Tibial nerve (tissue), 4 donors: ENCODE measurements around the gene TAF1A. TPM values are rescaled to one million over a fixed set of nuclear protein-coding genes. Genes with fewer than 3 reads are reported as not detected.

Source experiments
- DNase-seq, 2 donors: peaks; one replicate each; pipeline ENCODE4 v3.0.0-alpha.2; 2019; ENCODE audit warnings: low spot score in 2 of 2
- H3K27ac ChIP-seq, 4 donors: fragments of 200-600 bp; sonication (generic) in 3 of 4; one replicate each; pipeline ENCODE4 v1.5.1; 2017 to 2019; ENCODE audit warnings: mild to moderate bottlenecking in 1 of 4
- H3K27me3 ChIP-seq, 2 donors: fragments of 200-600 bp; sonication (generic) in 1 of 2; one replicate each; pipeline versions ENCODE4 v1.5.1 to v1.6.0; 2017 to 2019
- H3K36me3 ChIP-seq, 3 donors: fragments of 200-600 bp; sonication (generic); one replicate each; pipeline ENCODE4 v1.5.1; 2018 to 2019
- H3K4me1 ChIP-seq, 4 donors: fragments of 200-600 bp; sonication (generic) in 3 of 4; one replicate each; pipeline ENCODE4 v1.5.1; 2017 to 2019
- H3K4me3 ChIP-seq, 4 donors: fragments of 200-600 bp; sonication (generic) in 3 of 4; one replicate each; pipeline ENCODE4 v1.5.1; 2017 to 2019; ENCODE audit warnings: mild to moderate bottlenecking in 1 of 4, moderate library complexity in 1 of 4
- H3K9me3 ChIP-seq, 4 donors: fragments of 200-600 bp; sonication (generic) in 3 of 4; one replicate each; pipeline ENCODE4 v1.5.1; 2017 to 2019
- CTCF ChIP-seq, 5 experiments: fragments of 200-600 bp in 3 of 5; fragments of 450-650 bp in 2 of 5; sonication (generic) in 3 of 5; IDR thresholded peaks; one replicate each; pipeline ENCODE4 v1.5.1; 2016 to 2019; ENCODE audit warnings: antibody characterized with exemption in 5 of 5, mild to moderate bottlenecking in 3 of 5, moderate library complexity in 2 of 5
- EP300 ChIP-seq, 2 donors: sonication (generic); formaldehyde crosslinking; IDR thresholded peaks; one replicate each; pipeline ENCODE4 v1.6.1; 2017; ENCODE audit warnings: antibody characterized with exemption in 2 of 2, mild to moderate bottlenecking in 1 of 2
- POLR2A ChIP-seq, 2 donors: fragments of 450-650 bp; IDR thresholded peaks; one replicate each; pipeline ENCODE4 v1.6.1; 2017; ENCODE audit warnings: antibody characterized with exemption in 2 of 2, mild to moderate bottlenecking in 2 of 2, moderate library complexity in 2 of 2
- WGBS, 2 donors: methylation state at CpG; one replicate each; pipeline ENCODE4 v1.1.5; 2018; 5-methylcytosine and 5-hydroxymethylcytosine counted together
- total RNA-seq, 4 donors: library from RNA; depleted of rRNA; stranded (reverse); fragments of >200 nt; gene quantifications; one replicate each; pipeline ENCODE4 v1.1.0, GENCODE V29; 2016

Gene TAF1A
- total RNA-seq, 4 donors from 2014 or later = 3.9 to 14.4 (median 8.0) TPM

- 46 to 49% methylated on average over 7 of the region's 7 CpGs for WGBS, 2 donors
Measured at GRCh38 chr1:222546091-222546490, 43.6 kb downstream of the TAF1A start.

DNA sequence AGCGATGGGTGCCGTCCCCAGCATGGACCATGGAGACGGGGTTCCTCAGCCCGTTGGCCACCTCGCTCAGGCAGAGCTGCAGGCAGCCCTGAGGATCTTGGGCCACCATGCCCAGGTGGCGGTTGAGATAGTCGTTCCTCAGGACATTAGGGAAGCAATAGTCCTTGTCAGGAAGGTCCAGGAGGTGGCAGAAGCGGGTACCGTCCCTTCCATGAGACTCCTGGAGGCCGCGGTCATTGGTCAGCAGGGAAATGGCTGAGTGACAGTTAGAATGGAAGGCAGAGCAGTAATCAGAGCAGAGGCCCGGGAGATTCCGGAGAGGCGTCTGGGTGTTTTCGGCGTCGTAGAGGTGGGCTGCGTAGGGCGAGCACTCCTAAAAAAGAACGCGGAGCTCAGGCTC is 45.9 kb downstream of the TAF1A start:
- TF ChIP-seq EP300 (IDR thresholded peaks at IDR 0.05) (no peak), CTCF (IDR thresholded peaks at IDR 0.05) (no peak), POLR2A (IDR thresholded peaks at IDR 0.05) (no peak)
- H3K4me1 ChIP-seq = no peaks in the 10 kb centered on the region
- no peaks in the 10 kb centered on the region for H3K9me3 ChIP-seq
- H3K36me3 ChIP-seq = no peaks in the 10 kb centered on the region
- peaks cover 0 to 17% of the 10 kb centered on the region in 2 donors for H3K27me3 ChIP-seq
- H3K27ac ChIP-seq = no peak overlapping the region
- no peak for DNase-seq
- H3K4me3 ChIP-seq = no peak overlapping the region
- 89 to 91% methylated on average over 21 of the region's 21 CpGs for WGBS, 2 donors

More at GRCh38 chr1:222546091-222546490, 43.6 kb downstream of the TAF1A start:
- no peak for DNase-seq
- Histone ChIP-seq H3K4me1 (no peaks in the 10 kb centered on the region), H3K36me3 (no peaks in the 10 kb centered on the region), H3K27ac (no peak overlapping the region), H3K27me3 (peaks cover 0 to 17% of the 10 kb centered on the region in 2 donors), H3K9me3 (no peaks in the 10 kb centered on the region), H3K4me3 (no peak overlapping the region)
- TF ChIP-seq POLR2A (IDR thresholded peaks at IDR 0.05) (no peak), EP300 (IDR thresholded peaks at IDR 0.05) (no peak), CTCF (IDR thresholded peaks at IDR 0.05) (no peak)

- Histone ChIP-seq H3K4me1 (no peaks in the 10 kb centered on the region), H3K4me3 (no peak overlapping the region), H3K27ac (no peak overlapping the region), H3K36me3 (no peaks in the 10 kb centered on the region), H3K27me3 (peaks cover 0 to 15% of the 10 kb centered on the region in 2 donors), H3K9me3 (no peaks in the 10 kb centered on the region)
- DNase-seq = no peak
- TF ChIP-seq POLR2A (IDR thresholded peaks at IDR 0.05) (no peak), CTCF (IDR thresholded peaks at IDR 0.05) (no peak), EP300 (IDR thresholded peaks at IDR 0.05) (no peak)
- 32 to 40% methylated on average over 2 of the region's 2 CpGs for WGBS, 2 donors
Measured at GRCh38 chr1:222540598-222540995, 49.1 kb downstream of the TAF1A start.

DNA sequence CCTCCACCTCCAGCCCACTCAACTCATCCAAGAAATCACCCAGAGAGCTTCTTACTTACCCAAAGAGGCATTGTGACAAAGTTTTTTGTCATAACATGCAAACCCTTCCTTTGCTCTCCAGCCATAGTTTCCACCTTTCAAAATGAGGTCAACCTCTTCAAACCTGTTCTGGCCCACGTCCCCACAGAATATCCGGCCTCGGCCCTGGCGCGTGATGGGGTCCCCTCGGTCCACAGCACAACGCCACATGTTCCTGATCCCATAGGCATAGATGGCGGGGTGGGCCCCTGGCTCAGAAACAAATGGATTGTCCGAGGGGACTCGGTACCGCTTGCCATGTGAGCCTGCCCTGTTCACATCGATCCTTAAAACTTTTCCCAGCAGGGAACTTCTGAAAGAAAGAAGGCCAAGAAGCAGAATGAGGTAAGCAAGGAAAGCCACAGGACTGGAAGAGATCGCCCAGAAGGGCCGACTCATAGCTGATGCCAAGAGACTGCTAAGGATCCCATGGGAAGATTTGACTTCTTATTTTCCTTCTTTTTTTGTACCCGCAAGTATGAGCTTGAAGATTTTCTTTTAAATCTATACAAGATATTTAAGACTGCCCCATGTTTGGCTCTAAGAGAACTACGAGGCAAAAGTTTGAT is 49.7 kb downstream of the TAF1A start:
- no peaks in the 10 kb centered on the region for H3K36me3 ChIP-seq
- peaks cover 0 to 10% of the 10 kb centered on the region in 2 donors for H3K27me3 ChIP-seq
- no peaks in the 10 kb centered on the region for H3K9me3 ChIP-seq
- no peak for TF ChIP-seq POLR2A (IDR thresholded peaks at IDR 0.05)
- no peak for TF ChIP-seq EP300 (IDR thresholded peaks at IDR 0.05)
- no peak for TF ChIP-seq CTCF (IDR thresholded peaks at IDR 0.05)
- H3K27ac ChIP-seq = no peak overlapping the region
- 80 to 83% methylated on average over 16 of the region's 16 CpGs for WGBS, 2 donors
- DNase-seq = no peak
- H3K4me1 ChIP-seq = no peaks in the 10 kb centered on the region
- no peak overlapping the region for H3K4me3 ChIP-seq

DNA sequence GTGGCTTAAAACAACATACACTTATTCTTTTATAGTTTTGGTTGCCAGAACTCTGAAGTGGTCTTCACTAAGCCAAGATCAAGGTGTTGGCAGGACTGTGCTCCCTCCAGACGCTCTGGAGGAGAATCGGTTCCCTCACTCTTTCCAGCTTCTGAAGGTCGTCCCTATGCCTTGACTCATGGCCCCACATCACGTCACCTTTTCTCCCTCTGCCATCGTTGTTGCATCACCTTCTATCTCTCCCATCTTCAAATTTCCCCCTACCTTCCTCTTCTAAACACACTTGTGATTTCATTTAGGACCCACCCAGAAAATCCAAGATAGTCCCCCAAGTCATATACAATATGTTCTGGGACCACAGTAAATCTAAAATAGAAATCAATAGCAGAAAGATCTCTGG is 54.3 kb downstream of the TAF1A start:
- WGBS, 2 donors = 92% methylated on average over 5 of the region's 5 CpGs
- Histone ChIP-seq H3K9me3 (no peaks in the 10 kb centered on the region), H3K4me1 (no peaks in the 10 kb centered on the region), H3K27ac (no peak overlapping the region), H3K4me3 (no peak overlapping the region), H3K27me3 (no peaks in the 10 kb centered on the region), H3K36me3 (no peaks in the 10 kb centered on the region)
- no peak for TF ChIP-seq CTCF (IDR thresholded peaks at IDR 0.05)
- TF ChIP-seq EP300 (IDR thresholded peaks at IDR 0.05) = no peak
- TF ChIP-seq POLR2A (IDR thresholded peaks at IDR 0.05) = no peak
- no peak for DNase-seq
